ENCODE results near the gene MFAP5. TPM values are rescaled to one million over a fixed set of nuclear protein-coding genes. Genes with fewer than 3 reads are reported as not detected.

MFAP5 gene
- total and polyA plus RNA-seq, 10 of the 15 experiments (the other 5 are each of a cell fraction or from before 2014, with no cell fraction given), result 0.06 to 0.14 (median 0.12) TPM; not detected in 7

DNA sequence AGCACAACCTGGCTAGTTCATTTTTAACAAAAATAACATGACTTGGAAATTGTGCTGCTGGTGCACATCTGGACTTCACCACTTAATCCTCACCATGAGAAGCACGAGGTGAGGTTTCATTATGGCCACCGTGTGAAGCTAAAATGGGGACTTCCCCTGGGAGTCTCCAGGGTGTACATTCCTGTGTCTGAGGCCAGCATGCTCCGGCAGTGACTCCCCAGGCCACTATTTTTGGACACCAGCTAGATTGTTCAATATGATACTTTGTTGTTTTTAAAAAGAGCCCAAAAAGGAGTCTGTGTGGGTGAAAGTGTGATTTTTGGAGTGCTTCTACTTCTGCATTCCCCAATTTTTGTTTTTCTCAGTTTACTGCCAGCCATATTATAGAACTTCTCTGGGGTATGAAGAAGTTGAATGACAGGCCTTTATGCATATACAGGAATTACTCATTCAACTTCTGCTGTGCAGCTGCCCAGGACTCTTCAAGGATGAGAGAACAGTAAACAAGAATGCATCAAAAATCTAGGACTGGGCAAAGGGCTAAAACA lies 33.1 kb downstream of the MFAP5 start (continued):
- TF ChIP-seq, protein P1, sequence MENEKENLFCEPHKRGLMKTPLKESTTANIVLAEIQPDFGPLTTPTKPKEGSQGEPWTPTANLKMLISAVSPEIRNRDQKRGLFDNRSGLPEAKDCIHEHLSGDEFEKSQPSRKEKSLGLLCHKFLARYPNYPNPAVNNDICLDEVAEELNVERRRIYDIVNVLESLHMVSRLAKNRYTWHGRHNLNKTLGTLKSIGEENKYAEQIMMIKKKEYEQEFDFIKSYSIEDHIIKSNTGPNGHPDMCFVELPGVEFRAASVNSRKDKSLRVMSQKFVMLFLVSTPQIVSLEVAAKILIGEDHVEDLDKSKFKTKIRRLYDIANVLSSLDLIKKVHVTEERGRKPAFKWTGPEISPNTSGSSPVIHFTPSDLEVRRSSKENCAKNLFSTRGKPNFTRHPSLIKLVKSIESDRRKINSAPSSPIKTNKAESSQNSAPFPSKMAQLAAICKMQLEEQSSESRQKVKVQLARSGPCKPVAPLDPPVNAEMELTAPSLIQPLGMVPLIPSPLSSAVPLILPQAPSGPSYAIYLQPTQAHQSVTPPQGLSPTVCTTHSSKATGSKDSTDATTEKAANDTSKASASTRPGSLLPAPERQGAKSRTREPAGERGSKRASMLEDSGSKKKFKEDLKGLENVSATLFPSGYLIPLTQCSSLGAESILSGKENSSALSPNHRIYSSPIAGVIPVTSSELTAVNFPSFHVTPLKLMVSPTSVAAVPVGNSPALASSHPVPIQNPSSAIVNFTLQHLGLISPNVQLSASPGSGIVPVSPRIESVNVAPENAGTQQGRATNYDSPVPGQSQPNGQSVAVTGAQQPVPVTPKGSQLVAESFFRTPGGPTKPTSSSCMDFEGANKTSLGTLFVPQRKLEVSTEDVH (IDR thresholded peaks at IDR 0.05; ENCODE audit: low read depth, partially characterized antibody), result no peak
- TF ChIP-seq SIX5 (IDR thresholded peaks at IDR 0.05; ENCODE audit: low read depth, low read length, severe bottlenecking) (no peak), HDAC6 (IDR thresholded peaks at IDR 0.05; ENCODE audit: unreplicated experiment) (no peak), NFIC (IDR thresholded peaks at IDR 0.05; ENCODE audit: low read depth, low read length) (peak; percentile 100), ATF7 (IDR thresholded peaks at IDR 0.05; ENCODE audit: low read depth) (peak; percentile 85), BRCA1 (IDR thresholded peaks at IDR 0.05; ENCODE audit: low read depth, low read length) (no peak), EP300 (IDR thresholded peaks at IDR 0.05; ENCODE audit: borderline replicate concordance in 1 of 2, control insufficient read depth in 1 of 2, low read depth in 2 of 2, low read length in 2 of 2) (peak; percentile 91 to 98), ESRRA (IDR thresholded peaks at IDR 0.05; ENCODE audit: low read length) (no peak), LARP7 (IDR thresholded peaks at IDR 0.05) (no peak), SMAD1 (IDR thresholded peaks at IDR 0.05; ENCODE audit: low read depth, partially characterized antibody) (peak; percentile 36), RELA (IDR thresholded peaks at IDR 0.05; ENCODE audit: borderline replicate concordance, partially characterized antibody) (peak; percentile 86), TCF3 (IDR thresholded peaks at IDR 0.05; ENCODE audit: borderline replicate concordance, insufficient read depth, low read depth, low read length) (peak; percentile 85), CBX5 (IDR thresholded peaks at IDR 0.05; ENCODE audit: low read depth) (peak; percentile 88), TBL1XR1 (IDR thresholded peaks at IDR 0.05; ENCODE audit: low read depth, low read length) (peak; percentile 98), POLR2A (IDR thresholded peaks at IDR 0.05; ENCODE audit: low read depth, low read length) (no peak), PAX5 (IDR thresholded peaks at IDR 0.05; ENCODE audit: borderline replicate concordance, low read depth, low read length) (peak; percentile 97), NR2C2 (IDR thresholded peaks at IDR 0.05; ENCODE audit: borderline replicate concordance, control insufficient read depth, insufficient read length, low read depth) (no peak), RFX5 (IDR thresholded peaks at IDR 0.05; ENCODE audit: low read depth, low read length) (no peak), BMI1 (IDR thresholded peaks at IDR 0.05; ENCODE audit: borderline replicate concordance) (peak; percentile 81), RBBP5 (conservative IDR thresholded peaks at IDR 0.05) (no peak), NBN (IDR thresholded peaks at IDR 0.05) (peak; percentile 93), ZNF207 (IDR thresholded peaks at IDR 0.05; ENCODE audit: borderline replicate concordance) (no peak)
- TF ChIP-seq, protein P2, sequence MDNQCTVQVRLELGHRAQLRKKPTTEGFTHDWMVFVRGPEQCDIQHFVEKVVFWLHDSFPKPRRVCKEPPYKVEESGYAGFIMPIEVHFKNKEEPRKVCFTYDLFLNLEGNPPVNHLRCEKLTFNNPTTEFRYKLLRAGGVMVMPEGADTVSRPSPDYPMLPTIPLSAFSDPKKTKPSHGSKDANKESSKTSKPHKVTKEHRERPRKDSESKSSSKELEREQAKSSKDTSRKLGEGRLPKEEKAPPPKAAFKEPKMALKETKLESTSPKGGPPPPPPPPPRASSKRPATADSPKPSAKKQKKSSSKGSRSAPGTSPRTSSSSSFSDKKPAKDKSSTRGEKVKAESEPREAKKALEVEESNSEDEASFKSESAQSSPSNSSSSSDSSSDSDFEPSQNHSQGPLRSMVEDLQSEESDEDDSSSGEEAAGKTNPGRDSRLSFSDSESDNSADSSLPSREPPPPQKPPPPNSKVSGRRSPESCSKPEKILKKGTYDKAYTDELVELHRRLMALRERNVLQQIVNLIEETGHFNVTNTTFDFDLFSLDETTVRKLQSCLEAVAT (IDR thresholded peaks at IDR 0.05), result peak; percentile 72
- TF ChIP-seq, protein P3, sequence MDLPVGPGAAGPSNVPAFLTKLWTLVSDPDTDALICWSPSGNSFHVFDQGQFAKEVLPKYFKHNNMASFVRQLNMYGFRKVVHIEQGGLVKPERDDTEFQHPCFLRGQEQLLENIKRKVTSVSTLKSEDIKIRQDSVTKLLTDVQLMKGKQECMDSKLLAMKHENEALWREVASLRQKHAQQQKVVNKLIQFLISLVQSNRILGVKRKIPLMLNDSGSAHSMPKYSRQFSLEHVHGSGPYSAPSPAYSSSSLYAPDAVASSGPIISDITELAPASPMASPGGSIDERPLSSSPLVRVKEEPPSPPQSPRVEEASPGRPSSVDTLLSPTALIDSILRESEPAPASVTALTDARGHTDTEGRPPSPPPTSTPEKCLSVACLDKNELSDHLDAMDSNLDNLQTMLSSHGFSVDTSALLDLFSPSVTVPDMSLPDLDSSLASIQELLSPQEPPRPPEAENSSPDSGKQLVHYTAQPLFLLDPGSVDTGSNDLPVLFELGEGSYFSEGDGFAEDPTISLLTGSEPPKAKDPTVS (IDR thresholded peaks at IDR 0.05; ENCODE audit: low read depth, low read length), result no peak
- TF ChIP-seq, protein P4, sequence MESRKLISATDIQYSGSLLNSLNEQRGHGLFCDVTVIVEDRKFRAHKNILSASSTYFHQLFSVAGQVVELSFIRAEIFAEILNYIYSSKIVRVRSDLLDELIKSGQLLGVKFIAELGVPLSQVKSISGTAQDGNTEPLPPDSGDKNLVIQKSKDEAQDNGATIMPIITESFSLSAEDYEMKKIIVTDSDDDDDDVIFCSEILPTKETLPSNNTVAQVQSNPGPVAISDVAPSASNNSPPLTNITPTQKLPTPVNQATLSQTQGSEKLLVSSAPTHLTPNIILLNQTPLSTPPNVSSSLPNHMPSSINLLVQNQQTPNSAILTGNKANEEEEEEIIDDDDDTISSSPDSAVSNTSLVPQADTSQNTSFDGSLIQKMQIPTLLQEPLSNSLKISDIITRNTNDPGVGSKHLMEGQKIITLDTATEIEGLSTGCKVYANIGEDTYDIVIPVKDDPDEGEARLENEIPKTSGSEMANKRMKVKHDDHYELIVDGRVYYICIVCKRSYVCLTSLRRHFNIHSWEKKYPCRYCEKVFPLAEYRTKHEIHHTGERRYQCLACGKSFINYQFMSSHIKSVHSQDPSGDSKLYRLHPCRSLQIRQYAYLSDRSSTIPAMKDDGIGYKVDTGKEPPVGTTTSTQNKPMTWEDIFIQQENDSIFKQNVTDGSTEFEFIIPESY (IDR thresholded peaks at IDR 0.05), result no peak
